Measurements from ENCODE around the gene CDPF1.

The CDPF1 gene

DNA sequence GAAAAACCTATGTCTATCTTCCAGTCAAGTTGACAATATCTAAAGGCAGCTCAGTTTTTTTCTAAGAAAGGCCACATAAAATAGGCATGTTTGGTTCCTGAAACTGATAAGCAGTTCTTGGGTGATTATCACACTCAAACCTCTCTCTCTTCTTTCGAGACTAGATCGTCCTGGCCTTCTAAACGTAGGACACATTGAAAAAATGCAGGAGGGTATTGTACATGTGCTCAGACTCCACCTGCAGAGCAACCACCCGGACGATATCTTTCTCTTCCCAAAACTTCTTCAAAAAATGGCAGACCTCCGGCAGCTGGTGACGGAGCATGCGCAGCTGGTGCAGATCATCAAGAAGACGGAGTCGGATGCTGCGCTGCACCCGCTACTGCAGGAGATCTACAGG is 15.1 kb downstream of the CDPF1 start:
- Histone ChIP-seq H3K9ac (no peak overlapping the region), H3K36me3 (ENCODE audit: insufficient read depth) (no peaks in the 10 kb centered on the region), H3K4me2 (no peak overlapping the region), H4K20me1 (ENCODE audit: insufficient read depth) (no peaks in the 10 kb centered on the region), H3K4me3 (IDR thresholded peaks at IDR 0.05; ENCODE audit: insufficient read depth, low read depth, low read length) (no peak overlapping the region), H2AFZ (ENCODE audit: low read depth) (no peak overlapping the region), H3K79me2 (ENCODE audit: insufficient read depth, low read depth) (no peaks in the 10 kb centered on the region), H3K27me3 (ENCODE audit: insufficient read depth, low read depth) (no peaks in the 10 kb centered on the region), H3K4me1 (ENCODE audit: low read depth, poor library complexity, severe bottlenecking) (peaks cover 19% of the 10 kb centered on the region), H3K27ac (no peak overlapping the region)
- TF ChIP-seq, protein P1, sequence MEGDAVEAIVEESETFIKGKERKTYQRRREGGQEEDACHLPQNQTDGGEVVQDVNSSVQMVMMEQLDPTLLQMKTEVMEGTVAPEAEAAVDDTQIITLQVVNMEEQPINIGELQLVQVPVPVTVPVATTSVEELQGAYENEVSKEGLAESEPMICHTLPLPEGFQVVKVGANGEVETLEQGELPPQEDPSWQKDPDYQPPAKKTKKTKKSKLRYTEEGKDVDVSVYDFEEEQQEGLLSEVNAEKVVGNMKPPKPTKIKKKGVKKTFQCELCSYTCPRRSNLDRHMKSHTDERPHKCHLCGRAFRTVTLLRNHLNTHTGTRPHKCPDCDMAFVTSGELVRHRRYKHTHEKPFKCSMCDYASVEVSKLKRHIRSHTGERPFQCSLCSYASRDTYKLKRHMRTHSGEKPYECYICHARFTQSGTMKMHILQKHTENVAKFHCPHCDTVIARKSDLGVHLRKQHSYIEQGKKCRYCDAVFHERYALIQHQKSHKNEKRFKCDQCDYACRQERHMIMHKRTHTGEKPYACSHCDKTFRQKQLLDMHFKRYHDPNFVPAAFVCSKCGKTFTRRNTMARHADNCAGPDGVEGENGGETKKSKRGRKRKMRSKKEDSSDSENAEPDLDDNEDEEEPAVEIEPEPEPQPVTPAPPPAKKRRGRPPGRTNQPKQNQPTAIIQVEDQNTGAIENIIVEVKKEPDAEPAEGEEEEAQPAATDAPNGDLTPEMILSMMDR (conservative IDR thresholded peaks at IDR 0.05; ENCODE audit: low read depth, low read length) = no peak

DNA sequence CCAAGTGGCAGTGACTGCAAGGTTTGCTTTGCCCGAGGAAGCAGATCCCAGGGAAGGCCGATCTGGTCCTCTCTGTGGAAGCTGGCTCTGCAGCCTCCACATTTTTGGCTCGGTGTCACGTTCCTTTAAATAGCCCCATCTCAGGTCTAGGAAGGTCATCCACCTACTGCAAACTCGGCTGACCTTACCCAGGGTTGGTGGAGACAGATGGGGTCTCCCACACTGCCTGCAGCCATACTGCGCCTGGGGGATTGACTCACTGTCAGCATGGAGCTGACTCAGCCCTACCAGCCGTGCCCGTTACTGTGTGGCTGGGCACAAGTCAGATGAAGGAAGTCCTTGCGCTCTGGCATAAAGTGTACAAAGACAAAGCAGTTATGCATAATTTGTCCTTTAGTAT is 16.9 kb downstream of the CDPF1 start:
- Histone ChIP-seq H3K27me3 (ENCODE audit: insufficient read depth, low read depth) (no peaks in the 10 kb centered on the region), H3K36me3 (ENCODE audit: insufficient read depth) (no peaks in the 10 kb centered on the region), H3K27ac (no peak overlapping the region), H3K79me2 (ENCODE audit: insufficient read depth, low read depth) (no peaks in the 10 kb centered on the region), H3K9ac (no peak overlapping the region), H4K20me1 (ENCODE audit: insufficient read depth) (no peaks in the 10 kb centered on the region), H2AFZ (ENCODE audit: low read depth) (no peak overlapping the region), H3K4me1 (ENCODE audit: low read depth, poor library complexity, severe bottlenecking) (peaks cover 2% of the 10 kb centered on the region), H3K4me2 (no peak overlapping the region), H3K4me3 (IDR thresholded peaks at IDR 0.05; ENCODE audit: insufficient read depth, low read depth, low read length) (no peak overlapping the region)
- TF ChIP-seq, protein P1 (conservative IDR thresholded peaks at IDR 0.05; ENCODE audit: low read depth, low read length) = no peak

DNA sequence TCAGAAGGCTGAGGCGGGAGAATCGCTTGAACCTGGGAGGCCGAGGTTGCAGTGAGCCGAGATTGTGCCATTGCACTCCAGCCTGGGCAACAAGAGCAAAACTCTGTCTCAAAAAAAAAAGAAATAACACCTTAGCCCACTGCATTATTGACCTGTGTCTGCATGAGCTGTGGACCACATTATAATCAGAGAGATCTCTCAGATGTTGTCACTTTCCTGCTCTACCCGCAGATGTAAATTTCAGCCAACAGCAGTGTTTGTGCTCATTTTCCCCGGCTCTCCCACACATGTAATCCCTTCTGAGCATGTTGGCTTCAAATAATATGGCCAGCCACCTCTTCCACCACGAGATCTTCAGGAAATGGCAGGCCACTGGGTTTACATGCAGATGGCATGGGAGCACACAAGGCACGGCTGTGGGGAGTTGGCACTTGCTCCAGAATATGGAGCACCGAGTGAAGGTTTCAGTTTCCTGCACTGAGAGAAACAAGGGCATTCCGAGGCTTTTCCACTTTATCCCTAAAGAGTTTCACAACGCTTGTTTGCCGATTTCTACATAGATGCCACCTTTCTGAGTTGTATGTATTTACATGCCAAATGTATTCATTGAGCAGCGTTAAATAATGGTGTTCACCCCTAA is 19.7 kb downstream of the CDPF1 start:
- Histone ChIP-seq H3K27me3 (ENCODE audit: insufficient read depth, low read depth) (no peaks in the 10 kb centered on the region), H3K4me1 (ENCODE audit: low read depth, poor library complexity, severe bottlenecking) (no peaks in the 10 kb centered on the region), H2AFZ (ENCODE audit: low read depth) (no peak overlapping the region), H3K4me3 (IDR thresholded peaks at IDR 0.05; ENCODE audit: insufficient read depth, low read depth, low read length) (no peak overlapping the region), H3K27ac (no peak overlapping the region), H3K36me3 (ENCODE audit: insufficient read depth) (no peaks in the 10 kb centered on the region), H3K9ac (no peak overlapping the region), H3K4me2 (no peak overlapping the region), H4K20me1 (ENCODE audit: insufficient read depth) (no peaks in the 10 kb centered on the region), H3K79me2 (ENCODE audit: insufficient read depth, low read depth) (no peaks in the 10 kb centered on the region)
- TF ChIP-seq, protein P1 (conservative IDR thresholded peaks at IDR 0.05; ENCODE audit: low read depth, low read length) = no peak

DNA sequence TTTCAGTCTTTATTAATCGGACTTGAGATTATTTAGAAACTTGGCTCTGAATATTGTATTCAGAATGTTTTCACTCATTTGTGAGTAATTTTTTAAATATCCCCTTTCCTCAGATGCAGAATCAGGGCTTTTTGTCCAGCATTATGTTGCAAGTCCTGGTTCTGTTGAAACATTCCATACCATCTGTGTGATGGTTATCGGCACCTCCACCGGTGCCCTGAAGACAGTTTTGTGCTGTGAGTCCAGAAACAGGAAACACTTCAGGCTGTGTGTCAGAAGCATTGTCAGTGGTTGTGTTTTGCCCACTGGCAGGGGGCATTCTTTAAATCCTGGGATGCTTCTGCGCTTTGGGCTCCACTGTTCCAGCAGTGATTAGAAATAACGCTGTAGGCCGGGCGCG is 20.4 kb downstream of the CDPF1 start:
- Histone ChIP-seq H3K4me1 (ENCODE audit: low read depth, poor library complexity, severe bottlenecking) (no peaks in the 10 kb centered on the region), H3K4me2 (no peak overlapping the region), H3K27me3 (ENCODE audit: insufficient read depth, low read depth) (no peaks in the 10 kb centered on the region), H3K9ac (no peak overlapping the region), H3K27ac (no peak overlapping the region), H3K36me3 (ENCODE audit: insufficient read depth) (no peaks in the 10 kb centered on the region), H4K20me1 (ENCODE audit: insufficient read depth) (no peaks in the 10 kb centered on the region), H2AFZ (ENCODE audit: low read depth) (no peak overlapping the region), H3K79me2 (ENCODE audit: insufficient read depth, low read depth) (no peaks in the 10 kb centered on the region), H3K4me3 (IDR thresholded peaks at IDR 0.05; ENCODE audit: insufficient read depth, low read depth, low read length) (no peak overlapping the region)
- TF ChIP-seq, protein P1 (conservative IDR thresholded peaks at IDR 0.05; ENCODE audit: low read depth, low read length) = no peak

All from KMS-11 (cell line).